Measurements from ENCODE around the gene MYEF2. TPM values are rescaled to one million over a fixed set of nuclear protein-coding genes. Genes with fewer than 3 reads are reported as not detected.

MYEF2 gene
- total RNA-seq, result 21.3 TPM
- long read RNA-seq, partial matches to known transcripts, result 0 of 15 reads
- long read RNA-seq, other reads (novel, unspliced or antisense), result 15 of 15 reads

GRCh38 chr15:48177766-48178647 lies at the start of gene MYEF2:
Gene MYEF2, minus strand, starts transcription at chr15:48178295. Its CDS starts 58 bp downstream, at chr15:48178237.
- Histone ChIP-seq H3K9me3 (no peaks in the 10 kb centered on the region), H3K4me1 (peaks cover 6% of the 10 kb centered on the region), H3K36me3 (no peaks in the 10 kb centered on the region), H3K27ac (peak within 1 kb of the TSS; percentile 65), H3K27me3 (peaks cover 4% of the 10 kb centered on the region), H3K4me3 (peak within 1 kb of the TSS; percentile 65)
- intact Hi-C loops (cut with DNase I), result no loop called here
- ATAC-seq, result peak; percentile 92
- TF ChIP-seq CTCF (IDR thresholded peaks at IDR 0.05), result peak; percentile 11
- DNase-seq, result peak; percentile 87

DNA sequence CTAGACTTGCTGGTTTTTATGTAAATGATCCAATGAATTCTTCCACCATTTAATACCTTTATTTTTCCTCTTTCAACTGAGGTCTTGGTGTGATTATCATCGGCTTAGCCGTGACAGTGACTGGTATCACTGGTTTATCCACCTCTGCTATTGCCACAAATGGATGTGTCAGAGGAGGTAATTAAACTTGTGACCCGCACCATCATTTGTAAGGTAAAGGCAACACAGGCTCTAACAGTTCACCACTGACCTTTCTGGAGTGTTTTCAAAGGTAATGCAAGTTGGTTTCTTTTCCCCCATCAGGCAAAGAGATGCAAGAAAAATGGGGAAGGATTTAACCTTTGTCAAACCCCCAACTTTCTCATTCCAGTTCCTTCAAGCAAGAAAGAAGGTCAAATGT lies 47.7 kb upstream of the MYEF2 start:
- no peaks in the 10 kb centered on the region for H3K27me3 ChIP-seq
- no peaks in the 10 kb centered on the region for H3K36me3 ChIP-seq
- ATAC-seq (no peak), DNase-seq (no peak)
- no peaks in the 10 kb centered on the region for H3K4me1 ChIP-seq
- TF ChIP-seq CTCF (IDR thresholded peaks at IDR 0.05), result no peak
- no peaks in the 10 kb centered on the region for H3K9me3 ChIP-seq
- intact Hi-C loops (cut with DNase I), result no loop called here
- no peak overlapping the region for H3K4me3 ChIP-seq
- H3K27ac ChIP-seq, result no peak overlapping the region

DNA sequence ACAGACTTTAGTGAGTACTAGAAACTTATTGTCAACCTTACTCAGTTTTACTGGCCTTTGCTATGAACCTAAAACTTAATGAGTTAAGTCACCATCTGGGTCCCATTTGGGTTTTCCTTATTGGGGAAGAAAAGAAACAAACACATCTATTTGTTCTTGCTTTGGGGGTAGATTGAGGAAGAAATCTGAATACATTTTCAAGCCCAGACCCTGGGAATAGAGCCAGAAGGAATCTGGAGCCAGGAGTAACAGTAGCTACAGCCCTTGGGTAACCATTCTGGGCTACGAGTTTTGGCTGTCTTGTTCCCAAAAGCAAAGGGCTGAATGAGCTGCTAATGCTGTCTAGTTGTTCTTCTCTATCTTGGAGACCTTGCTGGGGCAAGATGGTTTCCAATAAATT lies 44.5 kb upstream of the MYEF2 start:
- Histone ChIP-seq H3K27ac (no peak overlapping the region), H3K4me3 (no peak overlapping the region), H3K36me3 (no peaks in the 10 kb centered on the region), H3K9me3 (no peaks in the 10 kb centered on the region), H3K4me1 (no peaks in the 10 kb centered on the region), H3K27me3 (no peaks in the 10 kb centered on the region)
- DNase-seq (no peak), ATAC-seq (no peak)
- intact Hi-C loops (cut with DNase I), result no loop called here
- TF ChIP-seq CTCF (IDR thresholded peaks at IDR 0.05), result no peak

DNA sequence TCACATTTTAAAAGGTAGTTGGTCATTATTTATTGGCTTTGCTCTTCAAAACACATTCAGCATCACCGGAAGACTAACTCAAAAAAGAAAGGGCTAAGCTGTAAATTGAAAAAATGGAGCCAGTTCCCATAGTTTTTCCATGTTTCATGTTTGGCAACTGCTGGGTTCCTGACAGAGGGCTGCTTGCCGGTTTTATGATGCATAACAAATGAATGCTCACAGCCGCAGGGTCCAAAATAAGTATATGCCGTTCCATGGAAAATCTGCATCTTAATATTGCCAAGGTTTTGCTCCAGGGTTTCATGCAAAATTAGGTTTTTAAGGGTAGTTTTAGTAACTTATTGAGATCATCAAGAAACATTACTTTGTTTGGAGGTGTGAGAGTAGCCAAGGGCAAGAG lies 43.8 kb upstream of the MYEF2 start:
- Histone ChIP-seq H3K4me3 (no peak overlapping the region), H3K36me3 (no peaks in the 10 kb centered on the region), H3K9me3 (no peaks in the 10 kb centered on the region), H3K4me1 (no peaks in the 10 kb centered on the region), H3K27ac (no peak overlapping the region), H3K27me3 (no peaks in the 10 kb centered on the region)
- intact Hi-C loops (cut with DNase I), result no loop called here
- no peak for TF ChIP-seq CTCF (IDR thresholded peaks at IDR 0.05)
- ATAC-seq, result no peak
- DNase-seq, result no peak

DNA sequence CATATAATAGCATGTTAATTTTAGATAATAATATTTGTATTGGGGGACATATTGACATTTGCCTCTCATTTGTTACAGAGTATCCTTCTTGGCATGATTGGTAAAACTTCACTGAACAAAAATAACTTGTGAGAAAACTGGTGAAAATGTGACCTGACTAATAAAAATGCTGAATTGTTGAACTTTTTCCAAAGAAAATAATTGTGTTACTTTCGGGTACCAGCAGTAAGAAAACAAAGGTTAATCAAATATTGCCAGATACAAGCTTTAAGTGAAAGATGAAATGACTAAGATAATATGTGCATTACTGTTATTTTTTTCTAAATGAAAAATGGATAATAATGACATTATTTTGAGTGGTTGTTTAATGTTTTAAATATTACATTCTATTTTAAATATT lies 43.2 kb upstream of the MYEF2 start:
- Histone ChIP-seq H3K27me3 (no peaks in the 10 kb centered on the region), H3K4me3 (no peak overlapping the region), H3K9me3 (no peaks in the 10 kb centered on the region), H3K4me1 (no peaks in the 10 kb centered on the region), H3K36me3 (no peaks in the 10 kb centered on the region), H3K27ac (no peak overlapping the region)
- ATAC-seq (no peak), DNase-seq (no peak)
- TF ChIP-seq CTCF (IDR thresholded peaks at IDR 0.05), result no peak
- intact Hi-C loops (cut with DNase I), result no loop called here

Data from upper lobe of right lung (tissue), 1 donor.